HK-2 (cell line): ENCODE measurements around the gene CDH22.

ENCODE experiments used
- DNase-seq: peaks from one replicate; pipeline ENCODE4 v3.0.0-alpha.2; 2018; ENCODE audit not compliant: unreplicated experiment

The CDH22 gene

GRCh38 chr20:46300281-46300680, 8.0 kb downstream of the CDH22 start:
- no peak for DNase-seq

DNA sequence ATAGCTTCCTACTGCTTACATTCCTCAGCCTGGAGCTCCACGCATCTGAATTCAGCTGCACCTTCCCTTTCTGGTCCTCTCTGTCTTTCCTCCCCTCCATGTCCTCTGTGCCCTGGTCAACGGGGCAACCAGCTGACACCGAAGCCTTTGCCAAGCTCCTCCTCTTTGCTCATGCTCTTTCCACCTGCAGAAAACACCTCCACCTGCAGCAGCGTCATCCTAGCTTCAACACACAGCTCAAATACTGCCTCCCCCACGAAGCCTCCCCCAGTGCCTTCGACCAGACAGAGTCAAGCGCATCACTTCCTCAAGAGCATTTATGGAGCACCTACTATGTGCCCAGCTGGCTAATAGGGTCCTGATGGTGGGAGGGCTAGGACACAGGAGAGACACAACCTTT, 9.2 kb downstream of the CDH22 start:
- no peak for DNase-seq

DNA sequence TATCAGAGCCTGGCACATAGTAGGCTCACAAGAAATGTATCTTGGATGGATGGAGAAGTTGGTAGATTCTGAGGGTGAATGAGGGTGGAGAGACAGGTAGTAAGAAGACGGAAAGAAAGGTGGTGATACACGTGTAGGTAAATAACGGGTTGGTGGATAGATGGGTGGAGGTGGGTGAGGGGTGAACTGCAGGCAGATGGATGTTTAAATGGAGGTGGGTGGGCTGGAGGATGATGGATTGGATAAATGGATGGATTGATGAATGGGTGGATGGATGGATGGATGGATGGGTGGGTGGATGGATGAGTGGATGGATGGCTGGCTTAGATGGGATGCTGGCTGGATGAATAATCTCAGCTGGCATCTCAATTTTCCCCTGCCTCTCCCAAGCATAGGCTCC, 9.9 kb downstream of the CDH22 start:
- DNase-seq: no peak

GRCh38 chr20:46296526-46297250, 11.6 kb downstream of the CDH22 start:
- DNase-seq: no peak

- DNase-seq: no peak
These were observed 15.2 kb downstream of the CDH22 start for GRCh38 chr20:46293084-46293483.

DNA sequence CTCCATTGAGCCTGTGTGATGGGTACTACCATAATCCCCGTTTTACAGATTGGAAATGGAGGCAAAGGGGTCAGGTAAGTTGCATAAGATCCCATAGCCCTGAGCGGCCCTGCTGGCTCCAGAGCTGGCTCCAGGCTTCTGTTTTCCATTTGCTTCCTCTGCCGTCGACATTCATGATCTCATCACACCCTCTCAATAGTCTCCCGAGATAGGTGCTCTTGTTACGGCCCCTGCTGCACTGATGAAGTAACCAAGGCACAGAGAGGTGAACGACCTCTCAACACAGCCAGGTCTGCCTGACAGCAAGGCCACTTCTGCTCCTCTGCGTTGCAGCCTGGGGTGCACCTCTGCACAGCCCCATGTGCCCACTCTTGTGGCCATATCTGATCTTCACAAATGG, 16.9 kb downstream of the CDH22 start:
- DNase-seq: no peak

GRCh38 chr20:46289432-46289831, 18.9 kb downstream of the CDH22 start:
- DNase-seq: no peak

- no peak for DNase-seq
These were observed 21.3 kb downstream of the CDH22 start for GRCh38 chr20:46286977-46287376.

GRCh38 chr20:46286382-46286781, 21.9 kb downstream of the CDH22 start:
- no peak for DNase-seq

- DNase-seq: no peak
These were observed 22.6 kb downstream of the CDH22 start for GRCh38 chr20:46285740-46286139.

DNA sequence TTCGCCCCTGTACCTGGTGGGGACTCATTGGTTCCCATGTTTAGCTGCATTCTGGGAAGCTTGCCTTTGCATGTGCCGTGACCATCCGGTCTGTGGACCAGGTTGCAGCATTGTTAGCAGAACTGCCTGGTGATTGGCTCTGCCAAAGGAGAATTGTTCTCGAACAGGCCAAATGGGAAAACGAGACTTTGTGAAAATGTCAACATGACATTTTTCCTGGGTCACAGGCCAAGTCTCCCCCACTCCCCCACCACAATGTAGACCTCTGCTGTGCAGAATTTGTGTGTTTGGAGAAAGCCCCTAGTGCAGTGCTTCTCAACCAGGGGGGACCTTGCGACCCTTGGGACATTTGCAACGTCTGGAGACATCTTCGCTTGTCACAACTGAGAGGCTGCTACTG, 23.2 kb downstream of the CDH22 start:
- DNase-seq: no peak

GRCh38 chr20:46284040-46284427, 24.3 kb downstream of the CDH22 start:
- no peak for DNase-seq

GRCh38 chr20:46283426-46284039, 24.8 kb downstream of the CDH22 start:
- peak; percentile 74 for DNase-seq

- no peak for DNase-seq
These were observed 25.6 kb downstream of the CDH22 start for GRCh38 chr20:46282669-46283068.

DNA sequence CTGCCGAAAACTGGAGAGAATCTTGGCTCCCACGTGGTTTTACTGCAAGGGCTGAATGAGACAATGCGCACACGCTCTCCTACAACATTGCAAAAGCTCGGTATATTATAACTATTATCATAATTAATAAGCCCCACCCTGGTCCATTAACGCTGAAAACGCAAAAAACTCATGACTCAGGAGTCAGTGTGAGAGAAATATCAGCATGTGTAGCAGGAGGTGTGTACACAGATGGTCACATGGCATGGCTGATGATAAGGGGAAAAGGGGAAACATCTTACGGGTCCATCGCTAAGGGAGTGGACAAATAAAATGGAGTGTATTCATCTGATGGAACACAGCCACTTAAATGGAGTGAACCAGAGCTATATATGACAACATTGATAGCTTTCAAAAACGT, 29.2 kb downstream of the CDH22 start:
- DNase-seq: no peak

DNA sequence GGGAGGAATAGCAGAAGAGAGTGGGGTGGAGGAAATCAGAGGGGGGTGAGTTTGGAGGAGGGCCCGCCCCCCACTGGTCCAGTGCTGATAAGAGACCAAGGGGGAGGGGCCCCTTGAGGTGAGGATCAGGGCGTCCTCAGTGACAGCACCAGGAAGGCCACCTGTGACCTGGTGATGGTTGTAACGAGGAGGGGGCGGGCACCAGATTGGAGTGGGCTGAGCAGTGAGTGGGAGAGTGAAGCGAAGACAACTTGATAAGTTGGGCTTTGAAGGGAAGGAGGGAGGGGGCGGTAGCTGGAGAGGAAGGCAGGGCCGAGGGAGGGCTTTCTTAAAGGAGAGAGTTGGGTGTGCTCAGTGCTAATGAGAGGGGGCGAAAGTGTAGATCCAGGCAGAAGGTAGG, 30.7 kb downstream of the CDH22 start:
- DNase-seq: no peak

DNA sequence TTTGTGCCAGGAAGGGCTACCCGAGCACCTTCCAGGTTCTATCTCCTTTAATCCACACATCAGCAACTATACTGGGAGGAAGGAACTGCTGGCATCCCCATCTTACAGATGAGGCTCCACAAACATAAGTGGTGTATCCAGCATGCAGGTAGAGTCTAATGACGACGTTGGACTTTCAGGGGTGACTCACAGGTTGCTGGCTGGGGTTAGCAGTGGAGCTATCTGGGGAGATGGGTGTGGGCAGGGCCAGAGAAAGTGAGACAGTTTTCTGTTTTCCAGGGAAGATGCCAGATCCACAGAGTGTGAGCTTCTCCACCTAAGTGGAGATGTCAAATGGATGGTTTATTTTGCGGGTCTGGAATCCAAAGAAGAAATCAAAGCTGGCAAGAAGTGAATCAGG, 31.8 kb downstream of the CDH22 start:
- no peak for DNase-seq

DNA sequence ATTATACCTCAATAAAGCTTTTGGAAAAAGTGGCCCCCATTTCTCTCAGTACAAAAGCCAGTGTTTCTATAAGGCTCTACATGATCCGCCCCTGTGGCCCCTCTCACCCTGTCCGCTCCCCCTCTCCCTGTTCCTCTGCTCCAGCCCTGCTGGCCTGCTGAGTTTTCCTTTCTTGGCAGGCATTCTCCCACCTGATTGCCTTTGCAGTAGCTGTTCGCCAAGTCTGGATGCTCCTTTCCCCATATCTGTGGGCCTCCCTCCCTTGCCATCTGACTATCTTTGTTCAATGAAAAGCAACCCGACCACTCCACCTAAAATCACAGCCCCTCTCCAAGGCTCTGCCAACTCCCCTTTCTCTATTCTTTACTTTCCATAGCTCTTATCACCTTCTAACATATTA, 33.2 kb downstream of the CDH22 start:
- DNase-seq: no peak

DNA sequence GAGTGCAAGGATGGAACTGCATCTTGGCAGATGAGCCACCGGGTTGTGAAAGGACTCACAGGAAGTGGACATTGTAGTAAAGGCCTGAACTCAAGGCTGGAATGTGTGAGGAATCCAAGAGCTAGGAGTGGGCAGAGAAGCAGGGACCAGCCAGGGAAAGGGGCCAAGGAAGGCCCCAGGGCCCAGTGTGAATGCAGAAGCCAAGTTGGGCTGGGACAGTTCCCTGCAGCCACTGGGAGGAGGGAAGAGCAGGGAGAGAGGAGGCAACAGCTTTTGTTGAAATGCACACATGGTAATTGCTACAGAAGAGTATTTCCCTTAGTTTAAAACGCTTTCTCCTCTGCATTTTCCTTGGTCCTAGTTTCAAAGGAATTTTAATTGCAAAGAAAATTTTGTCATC, 34.6 kb downstream of the CDH22 start:
- no peak for DNase-seq

GRCh38 chr20:46272389-46273047, 35.8 kb downstream of the CDH22 start:
- no peak for DNase-seq

- DNase-seq: no peak
These were observed 37.1 kb downstream of the CDH22 start for GRCh38 chr20:46270977-46271744.

- DNase-seq: no peak
These were observed 38.9 kb downstream of the CDH22 start for GRCh38 chr20:46269372-46269771.

GRCh38 chr20:46268662-46269061, 39.6 kb downstream of the CDH22 start:
- DNase-seq: no peak
